Epithelial cell of proximal tubule (primary cell): ENCODE results near the gene SRP72. TPM values are rescaled to one million over a fixed set of nuclear protein-coding genes. Genes with fewer than 3 reads are reported as not detected.
A peak's percentile ranks its signal among the peaks of the same experiment; 100 is the strongest.

Experiments
- DNase-seq: peaks from one replicate; pipeline ENCODE4 v3.0.0-alpha.2; 2011; ENCODE audit warnings: low read depth
- H3K4me3 ChIP-seq: 2 replicates; pipeline ENCODE4 v1.5.1; 2011; ENCODE audit warnings: low read depth, mild to moderate bottlenecking, low read length
- CTCF ChIP-seq: conservative IDR thresholded peaks from 2 replicates; pipeline ENCODE4 v1.5.1; 2012; ENCODE audit warnings: low read depth, mild to moderate bottlenecking, low read length
- total RNA-seq: library from RNA; depleted of rRNA; stranded (reverse); fragments of >200 nt; gene quantifications from 2 replicates; pipeline ENCODE4 v1.2.3, GENCODE V29; 2015

Gene SRP72
- total RNA-seq, 1 donor from 2014 or later, result 66.5 TPM

- TF ChIP-seq CTCF, result no peak
- no peak for DNase-seq
- H3K4me3 ChIP-seq, result no peak overlapping the region
Observed at GRCh38 chr4:56430203-56430602, 37.2 kb upstream of the SRP72 start.

- H3K4me3 ChIP-seq, result peak overlapping the region; percentile 96
- TF ChIP-seq CTCF, result no peak
- no peak for DNase-seq
Observed at GRCh38 chr4:56433280-56433679, 34.1 kb upstream of the SRP72 start.

- H3K4me3 ChIP-seq, result peak overlapping the region; percentile 96
- no peak for TF ChIP-seq CTCF
- no peak for DNase-seq
Observed at GRCh38 chr4:56434599-56435139, 32.7 kb upstream of the SRP72 start.

- peak within 1 kb of the TSS; percentile 96 for H3K4me3 ChIP-seq
- DNase-seq, result peak; percentile 70
- TF ChIP-seq CTCF, result peak; percentile 14
Observed at GRCh38 chr4:56435140-56435926, 32.1 kb upstream of the SRP72 start, which contains the start of gene PPAT. Gene PPAT, minus strand, starts transcription at chr4:56435615. Its CDS starts 138 bp downstream, at chr4:56435477.

GRCh38 chr4:56438766-56439165 lies 28.7 kb upstream of the SRP72 start:
- DNase-seq, result no peak
- H3K4me3 ChIP-seq, result no peak overlapping the region
- TF ChIP-seq CTCF, result no peak

GRCh38 chr4:56440983-56441382 lies 26.4 kb upstream of the SRP72 start:
- H3K4me3 ChIP-seq, result no peak overlapping the region

More at GRCh38 chr4:56440983-56441382, 26.4 kb upstream of the SRP72 start:
- no peak for DNase-seq
- no peak for TF ChIP-seq CTCF
